HEK293 (cell line): ENCODE results near the gene NPHP4.

Experiments used
- GLI4 ChIP-seq: fragments of 450-650 bp; formaldehyde crosslinking; IDR thresholded peaks from 2 replicates; pipeline ENCODE4 v1.5.1; 2016; ENCODE audit warnings: missing biosample characterization, missing genetic modification characterization
- MZF1 ChIP-seq: fragments of 450-650 bp; formaldehyde crosslinking; IDR thresholded peaks from 2 replicates; pipeline ENCODE4 v1.5.1; 2017; ENCODE audit warnings: missing biosample characterization, missing genetic modification characterization, borderline replicate concordance
- REST ChIP-seq: fragments of 450-650 bp; formaldehyde crosslinking; IDR thresholded peaks from 2 replicates; pipeline ENCODE4 v1.5.1; 2016; ENCODE audit warnings: missing biosample characterization, missing genetic modification characterization
- ZNF24 ChIP-seq: fragments of 450-650 bp; formaldehyde crosslinking; IDR thresholded peaks from 2 replicates; pipeline ENCODE4 v1.5.1; 2016; ENCODE audit warnings: missing biosample characterization, missing genetic modification characterization
- ZNF311 ChIP-seq: fragments of 450-650 bp; formaldehyde crosslinking; IDR thresholded peaks from 2 replicates; pipeline ENCODE4 v1.5.1; 2017; ENCODE audit warnings: missing biosample characterization, missing genetic modification characterization, borderline replicate concordance

GRCh38 chr1:5992026-5992813, at the start of gene NPHP4:
- TF ChIP-seq GLI4 (tag by site-specific recombination) (no peak), MZF1 (no peak), ZNF311 (tag by site-specific recombination) (no peak), REST (tag by site-specific recombination) (no peak), ZNF24 (tag by site-specific recombination) (no peak)
